ENCODE measurements around the gene KLHDC7B. TPM values are rescaled to one million over a fixed set of nuclear protein-coding genes. Genes with fewer than 3 reads are reported as not detected.

The KLHDC7B gene
- 1.4 and 1.6 TPM in 2 replicates for total RNA-seq (2021)
- Bru-seq, nascent RNA = percentile 12 among the genes with signal in this experiment
- BruChase-seq, experiment 1, labeled RNA remaining after a 2-hour chase = percentile 31 among the genes with signal in this experiment
- BruChase-seq, experiment 2, labeled RNA remaining after a 6-hour chase = percentile 37 among the genes with signal in this experiment
- long read RNA-seq = 0 reads

DNA sequence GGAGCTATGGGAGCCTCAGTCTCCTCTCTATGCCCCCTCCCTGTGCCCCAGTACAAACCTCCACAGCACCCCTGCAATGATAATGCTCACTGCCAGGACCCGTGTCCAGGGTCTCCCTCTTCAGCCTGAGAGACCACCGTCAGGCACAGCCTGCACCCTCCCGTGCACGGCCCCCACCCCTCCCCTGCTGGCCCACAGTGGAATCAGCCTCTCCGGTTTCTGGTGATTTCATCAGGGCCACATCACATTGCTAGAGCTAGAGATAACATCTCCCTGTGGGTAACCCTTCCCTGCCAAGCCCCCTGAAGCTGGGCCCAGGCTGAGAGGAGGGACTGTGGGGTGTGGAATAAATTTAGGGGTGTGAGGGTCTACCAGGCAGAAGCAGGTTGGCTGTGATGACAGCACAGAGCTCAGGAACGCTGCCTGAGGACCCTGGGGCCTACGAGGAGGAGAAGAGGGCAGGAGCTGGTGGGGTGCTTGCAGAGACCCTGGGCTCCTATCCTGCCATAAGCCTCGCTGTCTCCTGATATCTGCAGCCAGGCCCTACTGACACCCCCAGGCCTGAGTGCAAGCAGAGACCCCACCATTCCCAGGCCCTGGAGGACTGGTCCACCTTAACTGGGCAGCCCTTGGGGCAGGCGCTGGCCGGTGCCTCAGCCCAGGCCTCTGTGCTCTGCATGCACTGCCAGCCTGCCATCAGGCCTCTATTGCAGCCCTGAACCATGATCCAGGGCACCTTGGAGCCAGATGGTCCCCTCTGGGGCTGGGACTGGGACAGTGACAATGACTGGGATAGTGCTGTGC lies at the start of gene KLHDC7B:
Gene KLHDC7B (plus strand): TSS at position 378 of the 804 bp plus-strand sequence. CDS start 345 bp downstream, at position 723.
- intact Hi-C loops (cut with micrococcal nuclease; ENCODE audit: unreplicated experiment) = loop anchor here (10.0 kb wide), 1 partner anchor 59 kb away; the partner anchor contains the start of gene MAPK8IP2
- POLR2A ChIA-PET (ENCODE audit: low non-redundant PET) = no interaction called here
- BruUV-seq (replicated peaks) = no TSS peak
- Histone ChIP-seq H3K36me3 (ENCODE audit: insufficient read depth, low read length, poor library complexity, severe bottlenecking) (no peaks in the 10 kb centered on the region), H3K27me3 (replicated peaks; ENCODE audit: insufficient read depth, low read depth, low read length, poor library complexity) (no peaks in the 10 kb centered on the region), H3K4me1 (ENCODE audit: insufficient read depth, low read length, poor library complexity, severe bottlenecking) (peaks cover 13% of the 10 kb centered on the region), H3K27ac (ENCODE audit: low read depth, low read length, poor library complexity, severe bottlenecking) (peak within 1 kb of the TSS; percentile 42), H3K4me3 (ENCODE audit: low read depth, low read length, poor library complexity, severe bottlenecking) (no peak within 1 kb of the TSS), H3K9me3 (ENCODE audit: low read depth, low read length, poor library complexity, severe bottlenecking) (no peaks in the 10 kb centered on the region)
- no peak for TF ChIP-seq EZH2 (IDR thresholded peaks at IDR 0.05; ENCODE audit: borderline replicate concordance, low read depth, low read length, poor library complexity, severe bottlenecking)
- CTCF ChIA-PET = interaction anchor here (0.7 kb wide), 1 partner anchor 17 kb away, joined by 4 read pairs; the partner anchor contains the start of gene SYCE3
- DNase-seq (ENCODE audit: low spot score) = peak; percentile 39

DNA sequence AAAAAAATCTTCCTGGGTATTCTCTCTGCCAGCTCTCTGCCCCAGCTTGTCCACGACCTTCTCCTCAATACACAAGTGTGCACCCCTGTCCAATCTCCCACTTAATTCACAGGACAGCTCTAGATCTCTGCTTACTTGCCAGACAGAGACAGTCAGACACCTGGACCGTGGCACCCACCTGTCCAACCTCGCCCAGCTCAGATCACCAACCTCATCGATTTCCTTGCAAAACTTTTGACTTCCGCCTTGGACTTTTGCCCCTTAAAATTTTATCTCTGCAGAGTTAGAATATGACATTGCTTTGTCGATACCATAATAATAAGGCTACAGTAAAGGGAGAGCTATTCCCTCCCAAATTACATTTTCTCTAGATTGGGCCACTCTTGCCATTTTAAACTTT lies 48.6 kb upstream of the KLHDC7B start:
- intact Hi-C loops (cut with micrococcal nuclease; ENCODE audit: unreplicated experiment) = loop anchor here (10.0 kb wide), 1 partner anchor 222 kb away; the partner anchor contains the start of gene MAPK11
- H3K27ac ChIP-seq (ENCODE audit: low read depth, low read length, poor library complexity, severe bottlenecking) = no peak overlapping the region
- H3K9me3 ChIP-seq (ENCODE audit: low read depth, low read length, poor library complexity, severe bottlenecking) = no peaks in the 10 kb centered on the region
- CTCF ChIA-PET = interaction anchor here (1.1 to 2.1 kb wide), 3 partner anchors 29 to 256 kb away, joined by 3 to 14 read pairs (median 3); partner anchors contain the start of gene SCO2
- no peak for DNase-seq (ENCODE audit: low spot score)
- H3K4me3 ChIP-seq (ENCODE audit: low read depth, low read length, poor library complexity, severe bottlenecking) = no peak overlapping the region
- no peaks in the 10 kb centered on the region for H3K27me3 ChIP-seq (replicated peaks; ENCODE audit: insufficient read depth, low read depth, low read length, poor library complexity)
- BruUV-seq (replicated peaks) = no TSS peak
- H3K36me3 ChIP-seq (ENCODE audit: insufficient read depth, low read length, poor library complexity, severe bottlenecking) = no peaks in the 10 kb centered on the region
- POLR2A ChIA-PET (ENCODE audit: low non-redundant PET) = no interaction called here
- H3K4me1 ChIP-seq (ENCODE audit: insufficient read depth, low read length, poor library complexity, severe bottlenecking) = peaks cover 5% of the 10 kb centered on the region
- TF ChIP-seq, protein P1, sequence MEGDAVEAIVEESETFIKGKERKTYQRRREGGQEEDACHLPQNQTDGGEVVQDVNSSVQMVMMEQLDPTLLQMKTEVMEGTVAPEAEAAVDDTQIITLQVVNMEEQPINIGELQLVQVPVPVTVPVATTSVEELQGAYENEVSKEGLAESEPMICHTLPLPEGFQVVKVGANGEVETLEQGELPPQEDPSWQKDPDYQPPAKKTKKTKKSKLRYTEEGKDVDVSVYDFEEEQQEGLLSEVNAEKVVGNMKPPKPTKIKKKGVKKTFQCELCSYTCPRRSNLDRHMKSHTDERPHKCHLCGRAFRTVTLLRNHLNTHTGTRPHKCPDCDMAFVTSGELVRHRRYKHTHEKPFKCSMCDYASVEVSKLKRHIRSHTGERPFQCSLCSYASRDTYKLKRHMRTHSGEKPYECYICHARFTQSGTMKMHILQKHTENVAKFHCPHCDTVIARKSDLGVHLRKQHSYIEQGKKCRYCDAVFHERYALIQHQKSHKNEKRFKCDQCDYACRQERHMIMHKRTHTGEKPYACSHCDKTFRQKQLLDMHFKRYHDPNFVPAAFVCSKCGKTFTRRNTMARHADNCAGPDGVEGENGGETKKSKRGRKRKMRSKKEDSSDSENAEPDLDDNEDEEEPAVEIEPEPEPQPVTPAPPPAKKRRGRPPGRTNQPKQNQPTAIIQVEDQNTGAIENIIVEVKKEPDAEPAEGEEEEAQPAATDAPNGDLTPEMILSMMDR (conservative IDR thresholded peaks at IDR 0.05; ENCODE audit: low read depth, low read length) = no peak
- TF ChIP-seq EZH2 (IDR thresholded peaks at IDR 0.05; ENCODE audit: borderline replicate concordance, low read depth, low read length, poor library complexity, severe bottlenecking) = no peak

GRCh38 chr22:50498322-50498890 lies 47.3 kb upstream of the KLHDC7B start:
- Histone ChIP-seq H3K4me3 (ENCODE audit: low read depth, low read length, poor library complexity, severe bottlenecking) (peak overlapping the region; percentile 31), H3K27ac (ENCODE audit: low read depth, low read length, poor library complexity, severe bottlenecking) (peak overlapping the region; percentile 17), H3K36me3 (ENCODE audit: insufficient read depth, low read length, poor library complexity, severe bottlenecking) (peaks cover 10% of the 10 kb centered on the region), H3K9me3 (ENCODE audit: low read depth, low read length, poor library complexity, severe bottlenecking) (no peaks in the 10 kb centered on the region), H3K27me3 (replicated peaks; ENCODE audit: insufficient read depth, low read depth, low read length, poor library complexity) (no peaks in the 10 kb centered on the region), H3K4me1 (ENCODE audit: insufficient read depth, low read length, poor library complexity, severe bottlenecking) (peaks cover 5% of the 10 kb centered on the region)
- POLR2A ChIA-PET (ENCODE audit: low non-redundant PET) = no interaction called here
- DNase-seq (ENCODE audit: low spot score) = peak; percentile 80
- no TSS peak for BruUV-seq (replicated peaks)
- CTCF ChIA-PET = interaction anchor here (0.8 to 2.1 kb wide), 5 partner anchors 9 to 257 kb away, joined by 3 to 14 read pairs (median 3); partner anchors contain the start of genes LMF2, NCAPH2 and SCO2
- no peak for TF ChIP-seq EZH2 (IDR thresholded peaks at IDR 0.05; ENCODE audit: borderline replicate concordance, low read depth, low read length, poor library complexity, severe bottlenecking)
- TF ChIP-seq, protein P1 (conservative IDR thresholded peaks at IDR 0.05; ENCODE audit: low read depth, low read length) = peak; percentile 83
- intact Hi-C loops (cut with micrococcal nuclease; ENCODE audit: unreplicated experiment) = loop anchor here (2.0 to 10.0 kb wide), 2 partner anchors 224 to 258 kb away; partner anchors contain the start of gene MAPK11

Data from A673 (cell line).